Hematopoietic multipotent progenitor cell treated with erythropoietin and hydrocortisone succinate and interleukin-3 and kit ligand, for 8 days (in vitro differentiated cells): ENCODE data around the gene SPDYE9.
"Not testable (repeated sequence)": the region's sequence is repeated elsewhere in the genome, so short reads cannot be mapped to it uniquely, and the experiment has no call there.

Experiments used
- DNase-seq: peaks from one replicate; pipeline ENCODE4 v3.0.0-alpha.2; 2015

Gene SPDYE9, protein sequence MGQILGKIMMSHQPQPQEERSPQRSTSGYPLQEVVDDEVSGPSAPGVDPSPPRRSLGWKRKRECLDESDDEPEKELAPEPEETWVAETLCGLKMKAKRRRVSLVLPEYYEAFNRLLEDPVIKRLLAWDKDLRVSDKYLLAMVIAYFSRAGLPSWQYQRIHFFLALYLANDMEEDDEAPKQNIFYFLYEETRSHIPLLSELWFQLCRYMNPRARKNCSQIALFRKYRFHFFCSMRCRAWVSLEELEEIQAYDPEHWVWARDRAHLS

DNA sequence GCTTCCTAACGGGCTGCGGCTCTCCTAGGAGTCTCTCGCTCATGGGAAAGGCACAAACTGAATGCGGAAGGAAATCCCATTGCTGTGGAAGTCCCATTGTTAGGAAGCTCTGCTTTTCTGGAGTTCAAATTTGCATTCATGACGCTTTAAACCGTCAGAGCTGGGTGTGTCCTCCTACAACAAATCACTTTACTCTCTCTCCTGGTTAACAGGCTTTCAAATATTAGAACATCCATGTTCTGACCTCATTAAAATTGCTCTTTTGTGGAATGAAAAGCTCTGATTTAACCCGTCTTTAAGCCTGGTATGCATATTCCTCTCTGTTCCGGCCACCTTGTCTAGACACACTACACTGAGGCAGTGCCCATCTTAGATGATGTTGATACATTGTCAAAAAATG is at the start of gene SPDYE9:
TSS of gene SPDYE9 (minus strand) at position 101 of the 400 bp plus-strand sequence. CDS start 1,800 bp downstream, outside the sequence.
- DNase-seq, result not testable (repeated sequence)

DNA sequence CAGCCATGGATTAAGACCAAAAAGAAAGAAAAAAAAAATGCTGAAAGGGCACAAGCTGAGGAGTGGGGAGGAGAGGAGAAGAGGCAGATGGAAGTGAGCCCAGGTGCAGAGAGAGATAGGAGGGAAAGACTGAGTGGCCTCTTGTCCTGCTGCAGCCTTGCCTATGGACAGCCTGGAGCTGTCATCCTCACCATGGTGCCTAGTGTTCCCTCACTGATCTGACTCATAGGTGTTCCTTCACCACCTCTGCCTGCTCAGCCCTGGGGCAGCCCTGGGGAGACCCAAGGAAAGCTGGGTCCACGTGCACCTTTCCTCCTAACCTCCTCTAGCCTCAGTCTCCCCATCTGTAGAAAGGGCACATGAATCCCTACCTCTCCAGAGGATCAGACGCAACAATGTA is 49.0 kb upstream of the SPDYE9 start:
- not testable (repeated sequence) for DNase-seq

DNA sequence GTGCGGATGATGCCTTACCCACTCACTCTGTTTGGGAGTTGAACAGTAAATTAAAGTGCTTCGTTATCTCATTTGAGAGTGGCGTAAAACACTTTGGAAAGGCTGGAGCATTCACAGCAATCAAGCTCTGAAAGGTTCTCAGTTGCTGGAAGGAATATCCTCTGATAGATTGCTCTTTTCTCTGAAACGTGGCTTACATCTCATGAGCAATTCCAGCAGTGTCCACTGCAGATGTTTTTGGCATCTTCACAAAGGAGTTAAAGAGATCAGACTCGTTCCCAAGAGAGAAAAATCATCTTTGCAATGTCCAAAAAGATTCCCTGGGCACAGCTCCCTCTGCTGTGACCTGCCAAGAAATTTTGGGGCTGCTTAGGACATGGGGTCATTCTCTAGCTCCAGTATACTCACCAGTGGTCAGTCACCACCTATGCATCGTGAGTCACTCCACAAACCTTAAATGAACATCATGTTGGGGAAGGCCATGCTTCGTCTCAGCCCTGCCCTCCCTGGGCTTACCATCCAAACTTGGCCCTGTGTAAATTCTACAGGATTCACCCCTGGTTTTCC is 46.9 kb upstream of the SPDYE9 start:
- DNase-seq, result not testable (repeated sequence)

DNA sequence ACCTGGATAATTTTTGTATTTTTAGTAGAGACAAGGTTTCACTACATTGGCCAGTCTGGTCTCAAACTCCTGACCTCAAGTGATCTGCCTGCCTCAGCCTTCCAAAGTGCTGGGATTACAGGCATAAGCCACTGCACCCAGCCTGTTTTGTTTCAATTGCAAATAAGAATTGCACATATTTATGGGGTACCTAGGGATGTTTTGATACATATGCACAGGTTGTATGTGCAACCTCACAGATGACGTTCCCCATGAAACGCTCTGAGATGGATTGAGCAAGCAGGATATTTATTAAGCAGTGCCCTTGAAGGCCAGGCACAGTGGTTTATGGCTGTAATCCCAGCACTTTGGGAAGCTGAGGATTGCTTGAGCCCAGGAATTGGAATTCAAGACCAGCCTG is 44.8 kb upstream of the SPDYE9 start:
- not testable (repeated sequence) for DNase-seq

DNA sequence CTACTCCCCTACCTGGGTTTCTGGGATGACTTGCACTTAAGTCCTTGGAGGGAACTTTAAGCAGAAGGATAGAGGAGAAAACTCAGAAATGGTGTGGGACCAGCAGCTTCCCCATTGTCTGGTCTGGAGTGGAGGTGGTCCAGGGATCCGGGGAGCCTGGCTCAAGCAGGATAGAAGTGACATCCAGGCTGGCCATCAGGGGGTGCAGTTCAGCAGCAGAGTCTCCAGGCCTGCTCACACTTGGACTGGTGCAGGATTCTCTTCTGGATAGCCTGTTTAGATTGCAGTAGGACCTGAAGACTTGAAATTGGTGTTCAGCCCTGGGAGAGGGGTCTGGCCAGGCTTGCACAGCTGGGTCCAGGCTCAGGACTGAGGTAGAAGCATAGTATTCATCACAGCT is 38.3 kb upstream of the SPDYE9 start:
- DNase-seq, result not testable (repeated sequence)

DNA sequence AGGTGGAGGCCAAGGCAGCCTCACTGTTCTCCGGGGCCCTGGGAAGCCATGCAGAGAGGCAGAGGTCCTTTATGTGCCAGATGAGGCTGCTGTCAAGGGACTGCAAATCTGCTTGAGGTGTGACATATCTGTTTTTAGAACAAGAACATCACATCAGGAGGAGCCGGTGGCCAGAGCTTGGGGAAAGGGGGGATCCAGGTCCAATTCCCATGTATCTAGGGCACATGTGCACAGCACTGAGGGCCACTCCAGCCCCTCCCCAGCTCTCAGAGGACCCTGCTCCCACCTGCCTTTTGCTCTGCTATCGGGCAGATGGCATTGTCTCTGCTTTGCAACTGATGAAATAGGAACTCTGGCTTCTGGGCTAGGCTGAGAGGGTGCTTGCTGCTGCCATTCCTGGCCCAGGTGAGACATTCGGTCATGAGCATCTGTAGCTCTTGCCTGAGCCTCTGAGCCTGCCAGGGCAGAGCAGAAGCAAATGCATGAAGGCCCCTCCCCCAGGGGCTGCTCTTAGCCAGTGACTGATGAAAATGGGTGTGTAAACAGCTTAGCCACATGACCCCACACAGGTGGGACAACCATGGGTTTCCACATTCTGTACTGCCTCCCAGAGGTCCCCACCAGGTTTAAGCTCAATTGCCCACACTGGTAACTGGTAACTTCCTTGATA is 37.1 kb upstream of the SPDYE9 start:
- not testable (repeated sequence) for DNase-seq

DNA sequence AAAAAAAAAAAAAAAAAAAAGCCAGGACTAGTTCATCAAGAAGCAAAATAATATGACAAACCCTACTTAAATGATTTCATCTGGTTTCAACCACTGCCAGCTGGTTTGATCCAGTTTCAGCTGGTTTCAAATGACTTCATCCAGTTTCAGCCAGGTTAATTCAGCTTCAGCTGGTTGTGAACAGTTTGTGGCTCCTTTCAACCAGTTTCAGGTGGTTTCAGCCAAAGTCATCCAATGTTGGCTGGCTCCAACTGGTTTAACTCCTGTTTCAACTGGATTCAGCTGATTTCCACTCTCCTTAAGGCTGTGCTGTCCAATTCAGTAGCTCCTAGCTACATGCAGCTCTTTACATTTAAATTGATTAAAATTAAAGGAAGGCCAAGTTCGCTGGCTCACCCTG is 32.3 kb upstream of the SPDYE9 start:
- not testable (repeated sequence) for DNase-seq

DNA sequence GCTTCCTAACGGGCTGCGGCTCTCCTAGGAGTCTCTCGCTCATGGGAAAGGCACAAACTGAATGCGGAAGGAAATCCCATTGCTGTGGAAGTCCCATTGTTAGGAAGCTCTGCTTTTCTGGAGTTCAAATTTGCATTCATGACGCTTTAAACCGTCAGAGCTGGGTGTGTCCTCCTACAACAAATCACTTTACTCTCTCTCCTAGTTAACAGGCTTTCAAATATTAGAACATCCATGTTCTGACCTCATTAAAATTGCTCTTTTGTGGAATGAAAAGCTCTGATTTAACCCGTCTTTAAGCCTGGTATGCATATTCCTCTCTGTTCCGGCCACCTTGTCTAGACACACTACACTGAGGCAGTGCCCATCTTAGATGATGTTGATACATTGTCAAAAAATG is 28.0 kb downstream of the SPDYE9 start, which contains the start of gene SPDYE11:
TSS of gene SPDYE11 (minus strand) at position 101 of the 400 bp plus-strand sequence. CDS start 1,800 bp downstream, outside the sequence.
- not testable (repeated sequence) for DNase-seq

DNA sequence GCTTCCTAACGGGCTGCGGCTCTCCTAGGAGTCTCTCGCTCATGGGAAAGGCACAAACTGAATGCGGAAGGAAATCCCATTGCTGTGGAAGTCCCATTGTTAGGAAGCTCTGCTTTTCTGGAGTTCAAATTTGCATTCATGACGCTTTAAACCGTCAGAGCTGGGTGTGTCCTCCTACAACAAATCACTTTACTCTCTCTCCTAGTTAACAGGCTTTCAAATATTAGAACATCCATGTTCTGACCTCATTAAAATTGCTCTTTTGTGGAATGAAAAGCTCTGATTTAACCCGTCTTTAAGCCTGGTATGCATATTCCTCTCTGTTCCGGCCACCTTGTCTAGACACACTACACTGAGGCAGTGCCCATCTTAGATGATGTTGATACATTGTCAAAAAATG is 56.2 kb downstream of the SPDYE9 start, which contains the start of gene SPDYE8:
TSS of gene SPDYE8 (minus strand) at position 101 of the 400 bp plus-strand sequence. CDS start 1,800 bp downstream, outside the sequence.
- DNase-seq, result not testable (repeated sequence)
